HCT116 (cell line): ENCODE results near the gene KCNK10.

Experiments used
- CBX3 ChIP-seq: IDR thresholded peaks from 2 replicates; pipeline ENCODE4 v1.6.1; 2012; ENCODE audit warnings: low read depth
- CEBPB ChIP-seq: IDR thresholded peaks from 2 replicates; pipeline ENCODE4 v1.6.1; 2012; ENCODE audit warnings: low read depth
- EGR1 ChIP-seq: IDR thresholded peaks from 2 replicates; pipeline ENCODE4 v1.6.1; 2012; ENCODE audit warnings: low read depth
- EZH2 ChIP-seq: fragments of 200-600 bp; sonication (generic); IDR thresholded peaks from 2 replicates; pipeline ENCODE4 v1.6.1; 2017; ENCODE audit warnings: antibody characterized with exemption, mixed run types
- POLR2A ChIP-seq: IDR thresholded peaks from 2 replicates; pipeline ENCODE4 v1.7.0; 2011; ENCODE audit warnings: borderline replicate concordance; ENCODE audit not compliant: insufficient read depth, insufficient read length; ENCODE audit errors: extremely low read depth
- POLR2AphosphoS5 ChIP-seq: IDR thresholded peaks from 2 replicates; pipeline ENCODE4 v1.6.1; 2011; ENCODE audit warnings: mild to moderate bottlenecking, low read depth, low read length, moderate library complexity
- YY1 ChIP-seq: IDR thresholded peaks from 2 replicates; pipeline ENCODE4 v1.6.1; 2011; ENCODE audit warnings: low read length, low read depth, moderate library complexity, mild to moderate bottlenecking; ENCODE audit not compliant: insufficient replicate concordance; ENCODE audit errors: extremely low read depth
- TF ChIP-seq, protein P1 (sequence below), 3 experiments: fragments of 200-600 bp in 1 of 3; sonication (generic) in 1 of 3; IDR thresholded peaks in 2 of 3; conservative IDR thresholded peaks in 1 of 3; 2 replicates each; pipeline ENCODE4 v1.5.1; 2012 to 2017; ENCODE audit warnings: low read depth in 2 of 3, low read length in 2 of 3, antibody characterized with exemption in 1 of 3, borderline replicate concordance in 1 of 3, control low read depth in 1 of 3, mild to moderate bottlenecking in 1 of 3, mixed read lengths in 1 of 3, mixed run types in 1 of 3, moderate library complexity in 1 of 3; ENCODE audit not compliant: insufficient read depth in 1 of 3
- TF ChIP-seq, protein P2 (sequence below): IDR thresholded peaks from 2 replicates; pipeline ENCODE4 v1.6.1; 2012
- TF ChIP-seq, protein P3 (sequence below): IDR thresholded peaks from 2 replicates; pipeline ENCODE4 v1.6.1; 2012

DNA sequence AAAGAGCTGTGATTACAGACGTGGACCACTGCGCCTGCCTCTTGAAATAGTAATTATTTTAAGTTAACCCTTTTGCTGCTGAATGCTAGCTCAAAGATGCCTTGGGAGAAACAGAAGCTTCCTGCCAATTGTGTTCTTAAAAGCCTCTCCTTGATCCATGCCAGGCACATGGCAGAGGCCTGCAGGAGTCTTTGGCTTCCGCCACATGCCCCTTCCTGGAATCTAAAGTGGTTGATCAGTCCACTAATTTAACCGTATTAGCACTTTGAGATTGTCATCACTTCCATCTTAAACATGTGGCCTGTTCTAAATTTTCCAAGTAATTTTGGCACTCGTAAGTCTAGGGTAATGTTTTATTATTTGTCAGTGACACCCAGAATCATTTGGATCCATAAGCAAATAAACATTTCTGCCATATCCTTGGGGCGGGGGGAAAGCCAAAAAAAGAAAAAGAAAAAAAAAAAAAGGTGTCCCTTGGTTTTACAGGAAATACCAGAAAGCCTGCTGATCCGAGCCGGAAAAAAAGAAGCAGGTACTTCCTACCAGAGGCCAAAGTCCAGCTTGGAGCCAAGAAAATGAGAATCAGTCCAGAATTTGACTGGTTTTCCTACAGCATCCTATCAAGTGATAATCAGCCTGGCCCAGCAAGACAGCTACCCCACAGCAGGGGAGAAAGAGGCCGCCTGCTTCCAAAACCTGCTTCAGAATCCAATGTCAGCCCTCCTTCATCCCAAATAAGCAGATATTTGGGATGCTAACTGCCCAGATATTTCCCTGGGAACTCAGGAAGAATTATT lies 104.8 kb downstream of the KCNK10 start:
- TF ChIP-seq, protein P1, sequence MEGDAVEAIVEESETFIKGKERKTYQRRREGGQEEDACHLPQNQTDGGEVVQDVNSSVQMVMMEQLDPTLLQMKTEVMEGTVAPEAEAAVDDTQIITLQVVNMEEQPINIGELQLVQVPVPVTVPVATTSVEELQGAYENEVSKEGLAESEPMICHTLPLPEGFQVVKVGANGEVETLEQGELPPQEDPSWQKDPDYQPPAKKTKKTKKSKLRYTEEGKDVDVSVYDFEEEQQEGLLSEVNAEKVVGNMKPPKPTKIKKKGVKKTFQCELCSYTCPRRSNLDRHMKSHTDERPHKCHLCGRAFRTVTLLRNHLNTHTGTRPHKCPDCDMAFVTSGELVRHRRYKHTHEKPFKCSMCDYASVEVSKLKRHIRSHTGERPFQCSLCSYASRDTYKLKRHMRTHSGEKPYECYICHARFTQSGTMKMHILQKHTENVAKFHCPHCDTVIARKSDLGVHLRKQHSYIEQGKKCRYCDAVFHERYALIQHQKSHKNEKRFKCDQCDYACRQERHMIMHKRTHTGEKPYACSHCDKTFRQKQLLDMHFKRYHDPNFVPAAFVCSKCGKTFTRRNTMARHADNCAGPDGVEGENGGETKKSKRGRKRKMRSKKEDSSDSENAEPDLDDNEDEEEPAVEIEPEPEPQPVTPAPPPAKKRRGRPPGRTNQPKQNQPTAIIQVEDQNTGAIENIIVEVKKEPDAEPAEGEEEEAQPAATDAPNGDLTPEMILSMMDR (IDR thresholded peaks at IDR 0.05 in 2 of 3, conservative IDR thresholded peaks at IDR 0.05 in 1 of 3; ENCODE audit: borderline replicate concordance in 1 of 3, insufficient read depth in 1 of 3, low read depth in 2 of 3, low read length in 2 of 3) = no peak
- TF ChIP-seq, protein P2, sequence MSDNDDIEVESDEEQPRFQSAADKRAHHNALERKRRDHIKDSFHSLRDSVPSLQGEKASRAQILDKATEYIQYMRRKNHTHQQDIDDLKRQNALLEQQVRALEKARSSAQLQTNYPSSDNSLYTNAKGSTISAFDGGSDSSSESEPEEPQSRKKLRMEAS = no peak
- no peak for TF ChIP-seq POLR2A
- TF ChIP-seq POLR2AphosphoS5 = no peak
- no peak for TF ChIP-seq EGR1
- no peak for TF ChIP-seq YY1
- TF ChIP-seq CEBPB = no peak
- TF ChIP-seq, protein P3, sequence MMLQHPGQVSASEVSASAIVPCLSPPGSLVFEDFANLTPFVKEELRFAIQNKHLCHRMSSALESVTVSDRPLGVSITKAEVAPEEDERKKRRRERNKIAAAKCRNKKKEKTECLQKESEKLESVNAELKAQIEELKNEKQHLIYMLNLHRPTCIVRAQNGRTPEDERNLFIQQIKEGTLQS = no peak
- no peak for TF ChIP-seq CBX3
- TF ChIP-seq EZH2 = no peak
